HG03095 (cell line): ENCODE results near the gene GAST.

Experiments used
- ATAC-seq: cut with Tn5 transposase; IDR thresholded peaks from one replicate; pipeline ENCODE4 v1.9.1; 2021; ENCODE audit warnings: moderate library complexity; ENCODE audit not compliant: unreplicated experiment

Gene GAST

GRCh38 chr17:41707803-41708669 lies 4.1 kb upstream of the GAST start:
- ATAC-seq: no peak

DNA sequence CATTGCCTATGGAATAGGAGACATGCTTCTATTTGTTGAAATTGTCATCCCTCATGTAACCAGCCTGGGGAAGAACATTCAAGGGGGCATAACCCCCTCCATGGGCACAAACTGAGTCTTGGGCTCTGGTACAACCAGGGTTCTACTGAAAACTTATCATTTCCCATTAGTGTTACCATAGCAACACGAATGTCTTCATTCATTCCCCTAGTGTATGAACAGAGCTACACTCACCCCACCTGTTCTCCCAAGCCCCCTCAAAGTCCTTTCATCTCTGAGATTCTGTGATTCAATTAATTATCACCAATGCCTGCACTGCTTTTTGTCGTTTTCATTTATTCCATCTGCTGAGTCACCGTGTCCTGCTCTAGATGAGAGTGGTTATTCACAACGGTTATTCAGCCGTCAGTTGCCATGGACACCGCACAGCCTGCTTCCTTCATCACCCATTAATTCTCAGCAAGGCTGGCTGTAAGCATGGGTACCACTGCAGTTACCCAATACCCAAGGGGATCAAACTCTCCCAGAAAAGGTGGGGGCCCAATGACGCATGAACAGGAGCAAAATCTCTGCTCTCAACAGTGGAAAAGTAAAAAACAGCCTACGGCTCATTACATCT lies 1.6 kb upstream of the GAST start:
- no peak for ATAC-seq

GRCh38 chr17:41717408-41718286 lies 5.5 kb downstream of the GAST start:
- no peak for ATAC-seq

- no peak for ATAC-seq
Measured at GRCh38 chr17:41718287-41718645, 6.1 kb downstream of the GAST start.

- no peak for ATAC-seq
Measured at GRCh38 chr17:41722231-41722630, 10.1 kb downstream of the GAST start.

GRCh38 chr17:41723801-41724475 lies 11.8 kb downstream of the GAST start:
- no peak for ATAC-seq

DNA sequence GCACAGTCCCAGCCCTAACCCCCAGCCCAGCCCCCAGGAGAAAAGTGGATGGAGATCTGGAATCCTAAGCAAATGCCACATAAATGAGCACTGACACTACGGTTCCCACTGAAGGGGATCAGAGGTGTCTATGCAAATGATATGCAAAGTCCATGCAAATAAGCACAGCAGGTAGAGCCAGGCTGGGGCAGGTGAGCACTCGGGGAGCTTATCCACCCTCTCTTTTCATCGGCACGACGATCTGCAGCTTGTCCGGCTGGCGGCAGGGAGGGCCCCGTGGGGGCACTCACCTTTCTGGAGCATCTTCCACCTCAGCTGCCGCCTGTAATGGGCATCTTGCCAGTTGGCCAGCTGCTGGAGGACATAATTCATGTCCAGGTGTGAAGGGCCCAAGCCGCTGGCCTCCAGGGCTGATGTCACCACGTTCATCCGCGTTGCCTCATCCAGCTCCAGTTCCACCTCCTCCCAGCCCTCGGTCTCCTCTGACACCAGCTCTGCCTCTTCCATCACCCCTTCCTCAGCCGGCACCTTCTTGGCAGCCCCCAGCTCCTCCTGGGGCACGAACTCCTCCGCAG lies 12.4 kb downstream of the GAST start:
- ATAC-seq: no peak

GRCh38 chr17:41725134-41725533 lies 13.0 kb downstream of the GAST start:
- ATAC-seq: no peak

DNA sequence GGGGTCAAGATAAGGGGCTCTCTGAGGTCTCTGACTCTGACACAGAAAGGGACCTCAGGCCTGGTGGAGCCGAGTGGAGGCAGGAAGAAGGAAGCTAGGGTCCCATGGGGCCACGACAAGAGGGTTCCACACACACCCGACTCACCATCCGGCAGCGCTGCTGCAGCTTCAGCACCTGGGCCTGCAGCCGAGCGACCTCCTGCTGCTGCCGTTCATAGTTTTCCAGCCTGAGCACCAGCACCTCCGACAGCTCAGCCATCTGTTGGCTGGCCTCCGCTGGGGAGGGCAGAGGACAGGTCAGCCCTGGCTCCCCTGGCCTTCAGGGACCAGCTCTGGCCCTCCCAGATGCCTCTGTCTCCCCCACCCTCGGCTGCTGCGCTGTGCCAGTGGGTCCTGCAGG lies 15.9 kb downstream of the GAST start:
- no peak for ATAC-seq

GRCh38 chr17:41730479-41730878 lies 18.3 kb downstream of the GAST start:
- ATAC-seq: no peak

- ATAC-seq: no peak
Measured at GRCh38 chr17:41731836-41732235, 19.7 kb downstream of the GAST start.

DNA sequence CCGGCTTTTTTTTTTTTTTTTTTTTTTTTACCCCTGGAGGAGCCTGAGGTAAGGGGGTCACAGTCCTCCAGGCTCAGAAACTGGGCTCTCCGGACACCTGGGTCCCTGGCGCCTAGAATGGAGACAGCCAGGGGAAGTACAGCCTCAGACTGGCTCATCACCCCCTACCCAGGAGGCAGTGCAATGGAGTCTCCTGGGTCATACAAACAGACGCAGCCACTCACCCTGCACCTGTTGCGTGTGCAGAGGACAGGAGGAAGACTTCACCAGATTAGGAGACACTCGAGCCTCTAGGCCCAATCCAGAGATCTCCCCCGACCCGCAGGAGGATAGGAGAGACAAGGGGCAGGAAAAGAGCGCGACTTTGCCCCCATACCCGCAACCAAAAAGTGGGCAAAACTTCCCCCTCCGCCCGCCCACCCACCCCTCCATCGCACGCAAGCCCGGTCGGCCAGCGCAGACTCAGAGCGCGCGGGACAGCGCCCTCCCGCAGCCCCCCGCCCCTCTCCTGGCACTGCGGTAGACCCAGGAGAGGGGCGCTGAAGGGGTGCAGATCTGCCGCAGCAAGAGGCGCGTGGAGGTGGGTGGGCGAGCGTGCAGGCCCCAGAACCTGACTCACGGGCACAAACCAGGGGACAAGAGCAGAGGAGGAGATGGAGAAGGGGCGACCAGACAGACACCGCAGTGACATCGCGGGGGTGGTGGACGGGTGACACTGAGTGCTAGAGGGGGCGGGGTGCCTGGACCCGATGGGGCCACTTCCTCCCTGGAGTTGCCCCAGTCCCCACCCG lies 21.4 kb downstream of the GAST start:
- ATAC-seq: no peak

DNA sequence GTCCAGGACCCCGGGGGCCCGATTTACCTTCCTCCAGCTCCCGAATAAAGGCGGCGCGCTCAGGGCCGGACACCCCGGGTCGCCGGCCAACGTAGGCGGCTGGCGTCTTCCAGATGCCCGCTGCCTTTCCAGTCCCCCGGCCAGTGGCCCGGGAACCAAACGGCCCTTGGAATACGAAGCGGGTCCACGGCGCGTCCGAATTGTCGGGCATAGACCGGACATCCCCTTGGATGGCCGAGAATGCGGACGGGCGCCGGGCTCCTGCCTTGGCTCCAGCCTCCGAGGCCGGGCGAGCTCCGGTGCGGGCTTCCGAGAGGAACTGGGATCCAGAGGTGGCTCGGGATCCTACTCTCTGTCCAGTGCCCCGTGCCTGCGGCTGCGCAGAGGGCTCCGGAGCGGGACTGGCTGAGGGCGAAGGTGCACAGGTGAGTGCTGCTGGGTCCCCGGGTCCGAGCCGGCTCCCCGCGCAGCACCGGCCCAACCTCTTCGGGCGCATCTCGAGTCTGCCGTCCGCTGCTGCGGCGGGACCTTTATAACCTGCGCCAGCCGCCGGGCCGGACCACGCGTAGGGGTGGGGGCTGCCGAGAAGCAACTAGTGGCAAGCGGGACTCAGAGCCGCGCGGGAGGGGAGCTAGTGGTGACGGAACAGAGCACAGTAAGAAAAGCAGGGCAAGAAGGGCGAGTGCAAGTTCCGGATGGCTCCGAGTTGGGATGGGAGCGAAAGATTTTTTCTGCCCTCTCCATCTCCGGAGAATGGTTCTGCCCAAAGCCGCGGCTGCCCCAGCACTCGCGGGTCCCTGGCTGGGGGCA lies 22.2 kb downstream of the GAST start, which contains the start of gene HAP1:
TSS of gene HAP1 (minus strand) at position 505 of the 810 bp plus-strand sequence. CDS start at position 496, 9 bp downstream.
- no peak for ATAC-seq

GRCh38 chr17:41734949-41735313 lies 22.8 kb downstream of the GAST start:
- no peak for ATAC-seq

- no peak for ATAC-seq
Measured at GRCh38 chr17:41735744-41736143, 23.6 kb downstream of the GAST start.

DNA sequence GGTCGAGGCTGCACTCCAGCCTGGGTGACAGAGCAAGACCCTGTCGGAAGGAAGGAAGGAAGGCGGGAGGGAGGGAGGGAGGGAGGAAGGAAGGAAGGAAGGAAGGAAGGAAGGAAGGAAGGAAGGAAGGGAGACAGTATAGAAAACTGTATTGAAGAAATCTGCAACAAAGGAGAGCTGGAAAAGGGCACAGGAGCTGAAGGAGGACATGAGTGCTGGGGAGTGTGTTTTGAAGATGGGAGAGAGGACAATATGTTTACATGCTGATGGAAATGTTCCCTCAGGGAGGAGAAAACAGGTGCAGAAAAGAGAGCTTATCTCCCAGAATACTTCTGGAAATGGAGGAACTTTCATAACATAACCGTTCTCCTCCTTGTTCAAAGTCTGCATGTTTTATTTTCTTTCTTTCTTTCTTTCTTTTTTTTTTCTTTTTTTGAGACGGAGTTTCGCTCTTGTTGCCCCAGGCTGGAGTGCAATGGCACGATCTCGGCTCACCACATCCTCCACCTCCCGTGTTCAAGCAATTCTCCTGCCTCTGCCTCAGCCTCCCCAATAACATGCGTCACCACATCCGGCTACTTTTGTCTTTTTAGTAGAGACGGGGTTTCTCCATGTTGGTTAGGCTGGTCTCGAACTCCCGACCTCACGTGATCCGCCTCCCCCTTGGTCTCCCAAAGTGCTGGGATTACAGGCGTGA lies 25.0 kb downstream of the GAST start:
- ATAC-seq: no peak

DNA sequence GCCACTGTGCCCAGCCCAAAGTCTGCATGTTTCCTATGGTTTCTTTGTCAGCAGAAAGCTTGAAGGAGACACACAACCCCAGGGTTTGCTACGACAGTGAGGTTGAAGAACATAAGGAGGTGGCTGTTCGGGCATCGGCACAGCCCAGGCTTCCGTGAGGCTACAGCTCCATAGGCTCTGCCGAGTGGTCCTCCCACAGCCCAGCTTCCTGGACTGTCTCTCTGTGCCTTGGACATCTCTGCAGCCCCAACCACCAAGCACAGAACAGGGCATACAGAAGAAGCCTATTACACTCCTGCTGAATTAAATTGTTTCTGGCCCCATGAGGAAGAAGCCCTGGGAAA lies 25.5 kb downstream of the GAST start:
- ATAC-seq: no peak

- ATAC-seq: no peak
Measured at GRCh38 chr17:41738077-41738800, 26.1 kb downstream of the GAST start.
